ENCODE results near the gene SOS1.
"Not testable (repeated sequence)": the region's sequence is repeated elsewhere in the genome, so short reads cannot be mapped to it uniquely, and the experiment has no call there.

Gene SOS1

DNA sequence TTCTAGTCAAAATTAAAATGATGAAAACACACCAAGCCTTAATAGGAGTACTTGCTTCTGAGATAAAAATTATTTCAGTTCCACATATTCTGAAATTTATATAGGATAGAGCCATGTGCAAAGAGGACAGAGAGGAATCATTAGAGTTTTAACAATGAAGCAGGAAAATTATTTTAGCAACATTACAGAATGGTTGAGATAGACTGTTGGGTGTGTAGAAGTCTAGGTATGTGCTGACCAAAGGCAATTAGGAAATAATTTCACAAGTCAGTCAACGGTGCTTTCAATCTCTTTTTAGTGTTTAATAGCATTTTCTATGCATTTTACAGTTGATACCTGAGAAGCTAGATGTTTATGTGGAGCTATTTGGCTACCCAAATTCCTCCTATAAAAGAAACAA, 25.2 kb downstream of the SOS1 start:
- no peak for DNase-seq

DNA sequence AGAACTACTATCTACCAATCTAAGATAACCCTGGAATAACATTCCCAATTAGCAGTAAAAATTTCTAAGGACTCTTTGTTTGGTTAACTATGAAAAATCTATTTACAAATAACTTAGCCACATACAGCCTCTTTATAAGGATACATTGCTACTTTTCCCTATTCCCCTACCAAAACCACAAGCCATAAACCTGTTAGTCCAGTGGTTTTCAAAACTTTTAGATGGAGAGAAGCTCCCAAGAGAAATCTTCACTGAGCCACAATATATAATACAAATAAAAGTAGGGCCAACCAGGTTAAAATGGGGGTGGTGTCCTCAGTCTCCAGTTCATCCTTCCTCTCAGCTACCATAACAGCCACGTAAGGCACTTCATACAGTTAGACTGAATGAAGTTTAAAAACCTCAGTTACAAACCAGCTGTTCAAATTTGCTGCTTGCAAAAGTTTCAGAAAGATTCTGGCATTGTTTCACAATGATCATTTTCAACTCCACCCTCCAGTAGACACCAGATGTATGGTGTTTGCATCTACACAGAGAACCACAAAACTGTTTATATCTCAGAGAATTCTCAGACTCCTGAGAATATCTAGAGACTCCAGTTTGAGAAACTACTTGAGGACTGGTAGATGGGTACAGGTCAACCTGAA, 26.0 kb downstream of the SOS1 start:
- no peak for DNase-seq

DNA sequence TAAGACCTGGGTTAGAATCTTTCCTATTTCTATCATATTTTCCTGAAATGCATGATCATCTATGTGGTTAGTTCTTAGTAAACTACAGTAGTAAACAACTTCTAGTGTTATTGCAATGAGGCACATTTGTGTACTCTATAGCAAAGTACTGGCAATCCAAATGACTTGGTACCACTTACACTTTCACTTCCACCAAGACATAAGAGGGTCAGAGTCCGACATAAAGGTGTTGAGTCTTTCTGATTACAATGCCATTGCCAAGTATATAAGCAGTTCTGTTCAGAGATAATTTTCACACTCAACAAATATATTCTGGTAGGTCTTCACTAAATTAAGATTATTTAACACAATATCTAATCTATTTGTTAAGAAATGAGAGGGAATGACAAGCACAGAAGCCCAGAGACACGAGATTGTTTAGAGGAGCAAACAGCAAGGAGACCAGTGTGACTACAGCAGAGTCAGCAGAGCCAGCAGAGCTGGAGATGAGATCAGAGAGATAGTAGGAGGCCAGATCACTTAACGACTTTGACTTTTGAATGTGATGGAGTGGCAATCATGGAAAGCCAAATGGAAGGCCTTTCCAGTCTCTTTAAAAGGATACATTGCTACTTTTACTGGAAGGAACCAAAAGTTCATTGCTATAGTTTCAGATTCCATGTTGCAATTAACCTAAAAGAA, 27.5 kb downstream of the SOS1 start:
- no peak for DNase-seq

- DNase-seq: no peak
Observed at GRCh38 chr2:39091543-39091942, 29.3 kb downstream of the SOS1 start.

DNA sequence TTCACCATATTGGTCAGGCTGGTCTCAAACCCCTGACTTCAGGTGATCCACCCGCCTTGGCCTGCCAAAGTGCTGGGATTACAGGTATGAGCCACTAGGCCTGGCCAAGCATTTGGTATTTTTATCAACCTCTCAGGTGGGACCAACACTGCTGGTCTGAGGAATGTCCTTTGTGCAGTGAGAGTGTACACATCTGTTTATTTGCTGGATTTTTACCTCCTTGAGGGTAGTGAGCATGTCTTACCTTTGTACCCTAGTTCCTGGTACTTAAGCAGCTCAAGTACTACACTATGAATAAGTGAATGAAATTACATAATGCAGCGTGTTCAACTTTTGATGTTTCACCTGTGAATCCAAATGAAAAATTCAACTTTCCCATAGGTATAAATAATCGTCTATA, 29.8 kb downstream of the SOS1 start:
- DNase-seq: no peak

GRCh38 chr2:39080152-39080551, 40.7 kb downstream of the SOS1 start:
- no peak for DNase-seq

GRCh38 chr2:39069890-39070465, 50.9 kb downstream of the SOS1 start:
- DNase-seq: no peak

DNA sequence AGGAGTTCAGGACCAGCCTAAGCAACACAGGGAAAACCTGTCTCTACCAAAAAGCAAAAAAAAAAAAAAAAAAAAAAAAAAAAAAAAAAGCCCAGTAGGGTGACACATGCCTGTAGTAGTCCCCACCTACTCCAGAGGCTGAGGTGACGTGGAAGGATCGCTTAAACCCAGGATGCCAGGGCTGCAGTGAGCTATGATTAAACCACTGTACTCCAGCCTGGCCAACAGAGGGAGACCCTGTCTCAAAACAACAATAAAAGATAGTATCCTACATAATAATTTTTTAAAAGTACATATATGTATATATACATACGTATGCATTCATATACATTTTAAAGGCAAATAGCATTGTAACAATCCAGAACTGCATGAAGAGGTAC, 51.7 kb downstream of the SOS1 start:
- no peak for DNase-seq

DNA sequence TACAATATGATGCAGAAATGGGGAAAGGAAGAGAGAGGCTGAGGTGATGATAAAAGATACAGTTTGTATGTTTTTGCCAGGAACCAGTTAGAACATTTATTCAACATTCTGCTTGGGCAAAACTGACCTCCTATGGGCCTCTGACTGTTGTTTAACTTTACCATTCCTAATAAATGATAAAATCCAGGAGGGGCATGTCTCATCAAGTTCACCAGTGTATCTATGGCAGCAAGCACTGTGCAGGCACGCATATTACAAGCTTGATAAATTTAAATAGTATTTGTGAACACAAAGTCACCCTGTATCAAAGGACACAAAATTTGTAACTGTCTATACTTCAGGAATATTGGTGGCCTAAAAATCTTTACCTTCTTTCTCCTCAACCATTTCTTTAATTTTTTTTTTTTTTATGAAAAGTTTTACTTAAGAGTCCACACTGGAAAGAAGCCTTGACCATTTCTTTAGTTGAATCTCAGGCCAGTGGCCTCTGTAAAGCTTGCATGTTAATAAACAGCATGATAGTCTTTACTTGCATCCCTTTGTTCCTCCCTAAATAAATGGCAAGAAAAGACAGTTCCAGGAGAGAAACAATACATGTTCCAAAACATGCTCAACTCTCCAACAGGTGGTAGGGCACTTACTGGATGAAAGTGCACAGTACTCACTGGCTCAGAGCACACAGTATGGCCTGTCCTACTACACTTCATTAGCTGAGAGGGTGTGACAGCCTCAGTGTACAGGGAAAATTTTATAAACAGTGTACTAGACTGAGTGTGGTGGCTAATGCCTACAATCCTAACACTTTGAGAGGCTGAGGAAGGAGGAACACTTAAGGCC, 52.3 kb downstream of the SOS1 start:
- DNase-seq: no peak

DNA sequence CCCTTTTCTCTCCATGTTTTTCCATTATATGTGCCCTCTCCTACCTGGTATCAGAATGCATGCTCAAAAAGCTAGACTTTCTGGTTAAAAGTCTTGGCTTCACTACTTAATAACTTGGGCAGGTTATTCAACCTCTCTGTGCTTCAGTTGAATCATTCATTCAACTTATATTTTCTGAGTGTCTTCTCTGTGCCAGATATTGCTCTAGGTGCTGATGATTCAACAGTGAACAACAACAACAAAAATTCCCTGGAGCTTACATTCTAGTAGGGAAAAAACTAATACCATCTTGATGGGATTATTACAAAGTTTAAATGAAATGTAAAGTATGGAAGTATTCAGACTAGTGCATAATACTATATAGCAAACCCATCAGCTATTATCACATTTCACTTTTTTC, 55.2 kb downstream of the SOS1 start:
- no peak for DNase-seq

GRCh38 chr2:39062320-39062719, 58.5 kb downstream of the SOS1 start:
- no peak for DNase-seq

DNA sequence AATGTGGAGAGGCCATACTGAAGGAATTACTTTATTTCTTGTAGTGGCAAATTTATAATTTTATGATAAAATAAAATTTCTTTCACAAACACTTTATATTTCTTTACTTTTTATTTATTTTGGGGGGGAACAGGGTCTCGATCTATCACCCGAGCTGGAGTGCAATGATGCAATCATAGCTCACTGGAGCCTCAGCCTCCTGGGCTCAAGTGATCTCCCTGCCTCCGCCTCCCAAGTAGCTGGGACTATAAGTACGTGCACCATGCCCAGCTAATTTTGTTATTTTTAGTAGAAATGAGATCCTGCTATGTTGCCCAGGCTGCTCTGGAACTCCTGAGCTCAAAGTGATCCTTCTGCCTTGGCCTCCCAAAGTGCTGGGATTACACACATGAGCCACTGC, 59.6 kb downstream of the SOS1 start:
- no peak for DNase-seq

GRCh38 chr2:39059366-39059952, 61.4 kb downstream of the SOS1 start:
- DNase-seq: peak in 1 of 2 donors; percentile 60

- DNase-seq: no peak
Observed at GRCh38 chr2:39058101-39058500, 62.8 kb downstream of the SOS1 start.

GRCh38 chr2:39052665-39053064, 68.2 kb downstream of the SOS1 start:
- not testable (repeated sequence) for DNase-seq

- no peak for DNase-seq
Observed at GRCh38 chr2:39050109-39050508, 70.7 kb downstream of the SOS1 start.

GRCh38 chr2:39039072-39039471, 81.8 kb downstream of the SOS1 start:
- no peak for DNase-seq

DNA sequence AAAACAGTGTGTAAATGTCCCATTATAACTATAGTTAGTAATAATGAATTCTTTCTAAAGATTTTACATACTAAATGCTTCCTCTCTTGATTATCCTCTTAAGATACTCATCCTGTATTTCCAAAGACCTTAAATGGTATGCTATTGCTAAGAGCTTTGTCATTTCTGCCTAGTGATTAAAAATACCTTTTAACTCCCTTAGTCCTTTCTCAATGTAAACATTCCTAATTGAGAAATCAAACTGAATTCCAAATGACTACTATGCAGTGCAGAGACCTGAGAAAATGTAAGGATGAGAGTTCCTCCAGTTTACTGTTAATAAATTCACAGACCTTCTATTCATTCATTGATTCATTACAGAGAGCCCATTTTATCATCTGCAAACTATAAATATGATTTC, 86.9 kb downstream of the SOS1 start:
- DNase-seq: no peak

- DNase-seq: no peak
Observed at GRCh38 chr2:39027421-39027820, 93.4 kb downstream of the SOS1 start.

GRCh38 chr2:39024833-39025232, 96.0 kb downstream of the SOS1 start:
- no peak for DNase-seq

- DNase-seq: no peak
Observed at GRCh38 chr2:39023649-39024048, 97.2 kb downstream of the SOS1 start.

- DNase-seq: no peak
Observed at GRCh38 chr2:39022642-39023235, 98.1 kb downstream of the SOS1 start.

DNA sequence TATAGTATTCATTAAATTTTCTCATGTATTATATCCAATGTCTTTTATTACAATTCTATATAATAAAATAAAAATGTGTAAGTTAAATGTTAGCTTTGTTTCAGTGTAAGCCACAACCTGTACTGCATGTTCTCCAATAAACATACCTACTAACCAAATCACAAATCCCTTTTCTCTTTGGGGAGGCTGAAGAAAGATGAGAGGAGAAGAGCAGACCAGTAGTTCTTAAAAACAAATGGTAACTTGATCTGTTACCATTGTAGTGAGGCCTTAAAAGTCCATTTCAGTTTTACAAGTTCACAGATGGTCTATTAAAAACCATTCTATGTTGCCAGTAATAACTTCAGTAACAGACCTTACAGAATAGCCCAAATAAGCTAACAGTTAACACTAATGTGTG, 100.5 kb downstream of the SOS1 start:
- DNase-seq: no peak
